Activated naive CD4-positive, alpha-beta T cell (primary cell): ENCODE data around the gene LINC01488.

Source experiments
- DNase-seq, 4 experiments: peaks; one replicate each; lab custom pipeline; 2025; lab: John Stamatoyannopoulos, UW

LINC01488 gene

DNA sequence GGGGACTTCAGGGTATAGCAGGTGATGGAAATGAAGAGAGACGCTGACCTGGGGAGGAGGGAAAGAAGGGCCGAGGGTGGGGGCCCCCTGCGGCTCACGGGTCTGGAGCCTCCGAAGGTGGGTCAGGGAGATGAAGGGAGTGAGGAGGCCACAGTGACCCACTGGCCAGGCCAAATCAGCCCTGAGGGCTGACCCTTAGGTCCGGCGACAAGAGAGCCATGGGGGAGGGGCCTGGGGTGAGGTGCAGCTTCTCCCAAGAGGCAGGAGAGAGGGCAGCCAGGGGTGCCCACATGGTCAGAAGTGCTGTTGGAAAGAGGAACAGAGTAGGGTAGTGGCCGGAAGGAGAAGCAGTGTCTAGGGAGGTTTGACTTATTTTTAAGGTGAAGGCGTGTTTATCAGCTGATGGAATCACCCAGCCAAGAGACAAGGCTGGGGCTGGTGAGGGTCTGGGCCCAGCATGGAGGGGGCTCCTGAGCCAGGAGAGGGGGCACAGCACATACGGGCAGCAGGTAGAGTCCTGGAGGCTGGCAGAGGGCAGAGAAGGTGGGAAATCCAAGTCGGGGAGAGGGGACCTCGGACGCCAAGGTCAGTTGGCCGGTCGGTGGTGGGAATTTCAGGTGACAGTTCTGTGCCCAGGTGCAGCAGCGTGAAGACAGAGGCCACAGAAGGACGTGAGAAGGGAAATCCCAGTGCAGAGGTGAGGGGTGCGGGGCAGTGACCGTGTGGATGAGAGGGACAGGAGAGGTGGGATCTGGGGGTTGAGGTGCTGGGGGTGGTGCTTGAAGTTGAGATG lies 49.0 kb downstream of the LINC01488 start:
- no peak for DNase-seq

DNA sequence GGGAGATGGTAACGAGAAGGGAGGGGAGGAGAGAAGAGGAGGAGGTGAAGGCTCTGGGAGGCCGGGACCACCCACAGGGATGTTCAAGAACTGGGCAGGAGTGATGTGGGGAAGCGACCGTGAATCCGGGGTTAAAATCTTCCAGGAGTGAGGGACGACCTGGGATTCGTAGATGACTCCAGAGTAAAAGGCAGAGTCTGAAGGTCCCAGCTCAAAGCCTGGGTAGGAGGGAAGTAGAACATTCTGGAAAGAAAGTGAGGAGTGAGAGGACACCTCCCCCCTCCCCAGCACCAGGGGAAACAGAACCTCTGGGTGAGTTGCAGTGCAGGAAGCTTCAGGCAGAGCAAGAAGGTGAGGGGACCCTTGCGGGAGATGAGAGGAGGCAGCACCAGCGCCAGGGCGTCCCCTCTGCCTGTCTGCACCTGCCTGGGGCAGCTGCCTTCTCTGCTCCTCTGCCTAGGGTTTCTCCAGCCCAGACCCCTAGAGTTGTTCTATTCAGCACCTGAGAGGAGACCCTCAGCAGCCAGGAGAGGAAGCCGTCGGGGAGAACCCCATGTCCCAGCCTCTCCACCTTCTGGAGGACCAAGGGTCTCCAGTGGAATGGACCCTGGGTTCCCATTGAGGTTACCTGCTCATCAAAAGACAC lies 49.7 kb downstream of the LINC01488 start:
- DNase-seq: no peak

DNA sequence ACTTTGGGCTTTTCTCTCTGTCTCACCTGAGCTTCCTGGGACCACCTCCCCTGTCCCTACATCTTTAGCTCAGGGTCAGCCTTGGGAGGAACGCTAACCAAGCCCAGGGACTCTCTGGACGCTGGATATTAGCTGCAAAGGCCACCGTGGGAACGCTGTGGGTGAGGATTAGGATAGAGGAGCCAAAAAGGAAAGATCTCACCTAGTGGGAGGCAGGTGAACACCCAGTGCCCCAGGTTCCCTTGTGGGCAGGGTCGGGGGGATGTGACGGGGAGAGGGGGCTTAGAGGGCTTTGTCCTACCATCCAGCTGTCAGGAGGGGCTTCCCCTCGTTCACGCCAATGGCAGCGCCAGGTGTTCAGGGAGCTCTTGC lies 50.2 kb downstream of the LINC01488 start:
- no peak for DNase-seq

DNA sequence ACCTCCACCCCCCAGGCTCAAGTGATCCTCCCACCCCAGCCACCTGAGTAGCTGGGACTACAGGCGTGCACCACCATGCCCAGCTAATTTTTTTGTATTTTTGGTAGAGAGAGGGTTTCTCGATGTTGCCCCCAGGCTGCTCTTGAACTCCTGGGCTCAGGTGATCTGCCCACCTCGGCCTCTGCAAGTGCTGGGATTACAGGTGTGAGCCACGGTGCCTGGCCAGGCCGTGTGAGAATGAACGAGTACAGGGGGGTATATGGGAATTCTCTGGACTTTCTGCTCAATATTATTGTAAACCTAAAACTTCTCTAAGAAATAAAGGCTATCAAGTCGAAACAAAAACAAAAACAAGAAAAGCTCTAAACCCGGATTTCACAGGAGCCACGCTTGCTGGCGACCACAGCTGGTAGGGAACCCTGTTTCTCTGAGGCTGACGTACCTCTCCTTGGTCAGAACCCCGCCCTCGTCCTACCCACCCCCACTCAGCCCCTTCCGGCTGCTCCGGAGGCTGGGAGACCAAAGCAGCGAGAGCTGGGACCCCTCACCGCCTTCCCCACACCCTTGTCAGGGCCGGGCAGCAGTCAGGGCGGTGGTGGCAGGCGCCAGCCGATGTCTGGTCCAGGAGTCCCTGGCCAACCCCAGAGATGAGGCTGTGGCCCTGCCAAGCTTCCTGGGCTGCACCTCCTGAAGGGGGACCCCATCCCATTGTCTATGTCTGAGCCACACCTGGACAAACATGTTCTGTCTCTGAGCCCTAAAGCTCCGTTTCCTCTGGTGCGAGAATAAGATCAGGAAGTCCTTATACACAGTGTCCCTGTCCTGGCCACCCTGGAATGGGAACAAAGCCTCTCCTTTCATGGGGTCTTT lies 52.1 kb downstream of the LINC01488 start:
- DNase-seq: no peak

DNA sequence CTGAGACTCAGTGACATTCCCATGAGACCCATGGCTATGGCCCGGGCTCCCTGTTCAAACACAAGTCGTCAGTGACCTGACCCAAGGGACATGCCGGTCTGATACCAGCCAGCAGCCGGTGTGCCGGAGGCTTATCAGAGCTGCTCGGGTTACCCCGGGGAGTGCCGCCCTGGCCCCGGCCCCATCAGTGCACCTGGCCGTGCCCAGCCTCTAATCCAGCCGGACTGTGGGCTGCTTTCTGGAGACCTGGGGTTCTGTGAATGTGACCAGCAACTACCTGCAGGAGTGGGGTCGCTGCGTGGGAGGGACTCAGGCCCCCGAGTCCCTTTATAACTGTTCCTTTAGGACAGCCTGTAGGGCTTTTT lies 52.7 kb downstream of the LINC01488 start:
- DNase-seq: no peak

DNA sequence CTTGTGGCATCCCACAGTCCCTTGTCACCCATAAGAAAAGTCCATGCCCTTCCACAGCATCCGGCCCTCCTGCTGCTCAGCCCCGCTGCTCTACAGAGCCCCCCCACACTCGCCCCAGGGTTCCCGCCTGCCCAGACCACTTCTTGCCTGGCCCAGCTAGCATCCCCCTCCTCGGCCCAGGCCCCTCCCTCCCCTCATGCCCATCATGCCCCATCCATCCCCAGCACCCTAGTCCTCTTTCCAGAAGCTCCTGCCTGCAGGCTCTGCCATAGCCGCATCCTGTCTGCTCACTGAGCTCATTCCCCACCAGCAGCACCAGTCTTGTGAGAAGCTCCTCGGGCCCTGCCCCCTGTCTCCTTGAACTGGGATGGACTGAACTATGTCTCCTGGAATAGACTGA lies 54.4 kb downstream of the LINC01488 start:
- no peak for DNase-seq

DNA sequence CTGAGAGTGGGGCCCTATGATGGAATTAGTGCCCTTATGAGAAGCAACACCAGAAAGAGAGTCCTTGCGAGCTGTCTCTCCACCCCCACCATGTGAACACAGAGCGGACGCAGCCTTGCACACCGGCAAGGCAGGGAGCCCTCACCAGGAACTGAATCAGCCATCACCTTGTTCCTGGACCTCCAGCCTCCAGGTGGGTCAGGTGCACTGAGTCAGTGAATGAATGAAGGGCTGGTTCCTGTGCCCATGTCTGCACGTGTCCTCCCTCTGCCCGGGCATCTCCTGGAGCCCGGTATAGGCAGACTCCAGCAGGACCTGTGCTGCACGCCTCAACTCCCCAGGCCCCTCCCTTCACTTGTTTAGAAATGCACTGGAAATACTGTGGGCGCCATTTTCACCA lies 54.9 kb downstream of the LINC01488 start:
- DNase-seq: no peak

DNA sequence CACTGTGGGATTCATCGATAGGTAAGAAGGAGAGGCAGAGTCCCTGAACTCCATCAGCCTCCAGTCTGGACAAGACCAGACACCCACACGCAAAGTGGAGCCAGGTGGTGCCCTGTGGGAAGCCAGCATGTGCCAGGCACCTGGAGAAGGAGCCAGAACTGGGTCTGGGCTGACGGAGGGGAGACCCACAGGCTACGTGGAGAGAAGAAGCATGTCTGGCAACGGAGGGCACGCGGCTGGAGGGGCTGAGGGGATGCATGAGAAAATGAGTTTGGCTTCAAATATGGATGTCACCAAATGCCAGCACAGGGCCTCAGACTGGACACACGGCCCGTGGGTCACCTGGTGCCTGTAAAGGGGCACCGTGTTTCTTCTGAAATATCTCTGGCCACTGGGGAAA lies 55.7 kb downstream of the LINC01488 start:
- no peak for DNase-seq

DNA sequence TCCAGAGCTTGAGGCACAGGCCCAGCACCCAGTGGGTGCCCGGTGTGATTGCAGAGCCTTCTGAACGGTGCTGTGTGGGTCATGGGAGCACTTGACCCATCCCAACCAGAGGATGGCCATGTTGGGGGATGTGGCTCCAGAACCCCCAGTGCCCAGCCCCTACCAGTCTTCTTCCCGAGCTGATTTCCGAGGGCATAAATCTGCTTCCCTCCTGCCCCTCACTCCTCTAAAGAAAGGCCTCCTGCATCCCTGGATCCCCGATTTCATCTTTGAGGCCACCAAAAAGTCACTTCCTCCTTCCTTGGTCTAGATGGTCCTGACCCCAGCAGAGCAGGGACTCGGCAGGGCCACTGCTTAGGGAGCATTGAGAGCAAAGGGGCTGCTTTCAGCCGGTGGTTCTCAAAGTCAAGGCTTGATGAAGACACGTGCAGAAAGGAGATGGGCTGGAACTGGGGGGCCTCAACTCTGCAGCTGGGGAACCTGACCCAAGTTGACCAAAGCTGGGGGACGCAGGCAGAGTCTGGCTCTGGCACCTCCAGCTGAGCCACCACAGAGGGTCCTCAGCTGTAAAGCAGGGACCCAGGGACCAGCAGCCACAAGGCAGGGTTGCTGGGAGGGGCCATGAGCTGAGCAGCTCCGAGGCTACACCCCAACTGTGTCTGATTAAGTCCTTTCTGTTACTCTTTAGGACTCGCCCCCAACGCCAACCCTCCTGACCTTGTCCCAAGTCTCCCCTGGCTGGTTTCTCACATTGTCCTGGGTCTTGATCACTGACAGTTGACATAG lies 56.6 kb downstream of the LINC01488 start:
- no peak for DNase-seq

DNA sequence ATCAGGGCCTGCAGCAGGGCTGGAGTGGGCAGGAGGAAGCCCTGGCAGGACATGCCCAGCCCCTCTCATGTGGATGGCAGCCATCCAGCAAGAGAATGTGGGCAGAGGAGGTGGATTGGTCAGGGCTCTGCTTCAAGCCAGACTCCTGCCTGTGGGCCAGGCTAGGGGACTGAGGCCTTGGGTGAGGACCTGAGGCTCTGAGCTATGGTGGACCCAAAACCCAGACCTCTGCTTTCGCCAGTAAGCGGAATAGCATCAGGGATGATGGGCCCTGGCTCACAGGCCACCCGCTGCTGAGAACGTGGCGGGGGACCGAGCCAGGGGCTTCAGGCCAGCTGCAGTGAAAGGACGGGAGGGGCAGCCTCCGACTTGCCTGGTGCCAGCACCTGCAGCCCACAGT lies 57.4 kb downstream of the LINC01488 start:
- no peak for DNase-seq

DNA sequence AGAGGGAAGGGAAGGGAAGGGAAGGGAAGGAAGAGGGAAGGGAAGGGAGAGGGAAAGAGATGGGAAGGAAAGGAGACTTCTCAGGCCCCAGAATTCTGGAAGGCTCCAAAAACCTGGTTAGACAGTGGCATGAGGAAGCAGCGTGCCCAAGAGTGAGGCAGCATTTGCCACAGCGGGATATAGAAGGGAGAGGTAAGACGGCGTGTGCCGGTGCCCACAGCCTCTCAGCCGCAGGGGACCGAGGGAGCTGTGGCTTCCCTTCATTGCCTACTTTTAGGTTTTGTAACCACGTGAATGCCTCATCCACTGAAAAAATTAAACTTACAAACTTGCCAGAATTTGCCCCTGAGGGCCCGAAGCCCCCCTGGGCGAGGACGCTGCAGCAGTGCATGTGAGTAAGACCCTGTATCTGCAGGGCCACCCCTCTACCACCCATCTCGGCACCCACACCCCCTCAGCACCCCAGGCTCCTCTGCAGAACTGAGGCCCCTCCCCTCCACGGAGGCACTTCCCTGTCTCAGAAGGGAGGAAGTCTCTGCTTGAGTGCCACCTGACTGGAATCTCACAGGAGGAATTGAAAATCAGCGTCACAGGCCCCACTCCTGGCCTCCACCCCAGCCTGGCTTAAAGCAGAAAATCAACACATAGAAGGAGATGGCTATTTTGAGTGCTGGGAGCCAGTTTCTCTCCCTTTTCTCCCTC lies 58.1 kb downstream of the LINC01488 start:
- no peak for DNase-seq

DNA sequence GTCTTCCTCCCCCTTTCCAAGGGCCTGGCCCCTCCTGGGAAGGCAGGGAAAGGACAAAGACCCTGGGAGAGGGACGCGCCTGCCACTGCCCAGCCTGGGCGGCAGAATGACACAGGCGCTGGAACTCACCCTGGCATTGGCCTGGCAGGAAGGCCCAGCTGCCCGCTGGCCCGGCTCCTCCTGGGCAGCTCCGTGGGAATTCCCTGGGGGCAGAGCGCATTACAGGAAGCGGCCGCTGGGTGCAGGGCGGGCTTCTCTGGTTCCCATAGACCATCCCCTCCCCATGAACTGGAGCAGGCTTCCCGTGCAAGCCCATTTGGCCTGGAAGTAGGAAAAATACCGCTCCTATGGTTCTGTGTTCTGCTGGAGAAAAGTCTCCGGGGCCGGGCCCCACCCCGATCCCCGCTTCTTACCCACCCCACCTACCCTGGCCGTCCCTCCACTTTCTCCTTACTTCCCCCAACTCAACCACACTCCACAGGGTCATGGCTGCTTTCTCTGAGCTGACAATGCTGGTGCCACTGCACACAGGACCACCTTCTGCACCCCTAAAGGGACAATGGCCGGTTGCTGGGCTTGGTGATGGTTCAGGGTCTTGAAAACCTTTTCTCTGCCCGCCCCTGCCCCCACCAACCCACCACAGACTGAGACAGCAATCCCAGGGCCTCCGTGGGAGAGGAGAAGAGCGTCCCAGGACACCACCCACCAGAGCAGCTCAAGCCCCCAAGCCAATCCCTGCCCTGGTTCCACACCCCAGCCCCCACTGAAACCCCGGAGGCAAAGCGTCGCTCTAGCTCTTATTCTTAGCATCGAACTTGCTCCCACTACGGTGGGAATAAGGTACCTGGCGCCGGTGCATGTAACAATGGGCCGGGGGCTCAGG lies 58.9 kb downstream of the LINC01488 start:
- DNase-seq: no peak

DNA sequence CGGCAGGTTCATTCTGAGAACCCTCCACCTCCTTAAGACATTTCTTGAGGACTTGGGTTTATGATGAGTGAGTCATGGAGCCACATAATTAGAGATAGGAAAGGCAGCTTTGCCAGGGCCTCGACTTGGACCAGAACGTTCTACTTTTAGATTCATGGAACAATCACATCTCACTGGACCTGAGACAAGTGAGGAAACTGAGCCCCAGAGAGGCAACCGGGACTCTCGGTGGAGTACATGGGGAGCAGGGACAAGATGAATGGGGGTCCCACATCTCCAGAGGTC lies 59.5 kb downstream of the LINC01488 start:
- no peak for DNase-seq

DNA sequence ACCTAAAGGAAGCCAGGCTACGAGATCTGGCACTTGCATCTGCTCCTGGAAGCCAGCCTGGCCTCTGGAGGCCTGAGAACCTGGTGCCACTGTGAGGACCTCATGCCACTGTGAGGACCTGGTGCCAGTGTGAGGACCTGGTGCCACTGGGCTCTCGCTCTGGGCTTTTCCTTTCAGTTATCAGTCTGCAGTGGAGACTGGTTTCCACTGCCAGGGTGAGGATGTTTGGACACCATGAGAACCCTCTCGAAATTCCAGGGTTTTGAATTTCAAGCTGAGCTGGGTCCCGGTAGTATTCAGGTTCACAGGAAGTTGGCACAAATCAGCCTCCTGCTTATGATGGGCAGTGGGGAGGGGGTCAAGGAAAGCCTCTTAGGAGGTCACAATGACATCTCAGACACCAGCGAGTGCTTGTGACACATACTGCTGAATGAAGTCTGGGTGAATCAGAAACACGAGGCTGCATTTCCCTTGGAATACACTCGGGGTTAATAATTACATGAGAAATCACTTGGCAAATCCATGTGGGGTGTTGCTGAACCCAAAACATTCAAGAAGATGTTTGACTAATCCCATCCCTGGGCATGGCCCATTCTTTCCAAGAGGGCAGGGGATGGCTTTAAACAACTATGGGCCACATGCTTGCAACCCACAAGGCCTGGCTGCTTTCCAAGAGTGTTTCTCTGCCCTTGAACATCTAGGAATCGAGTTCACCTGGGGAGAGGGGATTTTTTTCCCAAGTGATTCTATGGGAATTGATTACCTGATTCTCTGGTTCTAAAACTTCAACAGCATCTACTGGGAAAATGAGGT lies 60.2 kb downstream of the LINC01488 start:
- DNase-seq: no peak

DNA sequence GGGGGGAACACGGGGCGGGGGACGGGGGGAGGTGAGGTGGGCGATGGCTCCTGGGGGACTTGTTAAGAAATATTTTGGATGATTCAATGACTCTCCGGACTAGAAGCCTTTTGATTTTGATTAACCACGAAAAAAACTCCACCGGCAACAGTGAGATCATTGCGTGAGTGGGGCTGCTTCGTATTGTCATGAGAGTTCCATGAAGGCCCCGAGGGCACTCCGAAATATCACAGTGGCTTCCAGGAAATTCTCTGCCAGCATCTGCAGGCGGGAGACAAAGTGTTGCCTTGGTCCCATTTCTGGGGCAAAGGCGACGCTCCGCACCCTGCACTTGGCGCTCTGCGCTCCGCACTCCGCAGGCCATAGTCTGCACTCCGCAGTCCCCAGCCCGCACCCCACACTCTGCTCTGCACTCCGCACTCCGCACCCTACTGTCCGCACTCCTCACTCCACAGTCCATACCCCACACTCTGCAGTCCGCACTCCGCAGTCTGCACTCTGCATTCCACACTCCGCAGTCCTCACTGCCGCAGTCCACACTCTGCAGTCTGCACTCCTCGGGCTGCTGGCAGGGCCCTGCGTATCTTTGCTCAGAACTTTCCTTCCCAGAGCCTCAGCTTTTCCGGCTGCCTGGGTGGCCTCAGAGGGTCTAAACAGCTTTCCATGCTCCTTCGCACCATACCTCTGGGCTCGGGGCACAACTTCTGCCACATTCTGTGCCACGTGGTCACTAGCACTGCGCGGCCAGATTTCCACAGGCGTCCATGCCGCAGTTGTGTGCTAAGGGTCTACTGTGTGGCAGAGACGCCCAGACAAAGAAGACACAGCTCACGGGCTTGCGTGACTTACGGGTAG lies 61.1 kb downstream of the LINC01488 start:
- no peak for DNase-seq
